Measurements from ENCODE around the gene PIGBOS1. TPM values are rescaled to one million over a fixed set of nuclear protein-coding genes. Genes with fewer than 3 reads are reported as not detected.

Gene PIGBOS1
- total and polyA plus RNA-seq, 8 donors, result 9.8 to 20.2 (median 15.5) TPM

DNA sequence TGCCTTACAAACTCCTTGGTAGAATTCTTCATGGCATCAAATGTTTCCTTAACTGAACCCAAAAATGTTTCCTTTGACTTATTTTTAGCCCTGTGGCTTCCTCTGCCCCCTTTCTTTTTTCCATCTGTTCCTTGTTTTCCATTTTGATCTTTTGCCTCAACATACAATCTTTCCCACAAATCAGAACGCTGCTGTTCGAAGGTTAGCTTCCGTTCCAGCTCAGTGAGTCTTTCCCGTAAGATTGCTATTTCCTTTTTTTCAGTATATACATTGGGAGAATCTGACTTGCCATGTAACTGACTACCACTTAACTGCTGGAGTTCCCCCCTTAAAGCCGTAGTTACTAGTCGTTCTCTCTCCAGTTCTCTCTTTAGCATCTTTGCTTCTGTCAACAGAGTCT is 41.3 kb upstream of the PIGBOS1 start:
- Histone ChIP-seq H3K27me3 (no peaks in the 10 kb centered on the region), H3K27ac (peak overlapping the region in 1 of 2 donors; percentile 25), H3K4me3 (no peak overlapping the region), H3K9me3 (no peaks in the 10 kb centered on the region), H3K4me1 (no peaks in the 10 kb centered on the region), H3K36me3 (peaks cover 0 to 59% of the 10 kb centered on the region in 2 donors)
- TF ChIP-seq, protein P1, sequence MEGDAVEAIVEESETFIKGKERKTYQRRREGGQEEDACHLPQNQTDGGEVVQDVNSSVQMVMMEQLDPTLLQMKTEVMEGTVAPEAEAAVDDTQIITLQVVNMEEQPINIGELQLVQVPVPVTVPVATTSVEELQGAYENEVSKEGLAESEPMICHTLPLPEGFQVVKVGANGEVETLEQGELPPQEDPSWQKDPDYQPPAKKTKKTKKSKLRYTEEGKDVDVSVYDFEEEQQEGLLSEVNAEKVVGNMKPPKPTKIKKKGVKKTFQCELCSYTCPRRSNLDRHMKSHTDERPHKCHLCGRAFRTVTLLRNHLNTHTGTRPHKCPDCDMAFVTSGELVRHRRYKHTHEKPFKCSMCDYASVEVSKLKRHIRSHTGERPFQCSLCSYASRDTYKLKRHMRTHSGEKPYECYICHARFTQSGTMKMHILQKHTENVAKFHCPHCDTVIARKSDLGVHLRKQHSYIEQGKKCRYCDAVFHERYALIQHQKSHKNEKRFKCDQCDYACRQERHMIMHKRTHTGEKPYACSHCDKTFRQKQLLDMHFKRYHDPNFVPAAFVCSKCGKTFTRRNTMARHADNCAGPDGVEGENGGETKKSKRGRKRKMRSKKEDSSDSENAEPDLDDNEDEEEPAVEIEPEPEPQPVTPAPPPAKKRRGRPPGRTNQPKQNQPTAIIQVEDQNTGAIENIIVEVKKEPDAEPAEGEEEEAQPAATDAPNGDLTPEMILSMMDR (IDR thresholded peaks at IDR 0.05), result no peak
- intact Hi-C loops (cut with DNase I), result no loop called here
- DNase-seq (no peak), ATAC-seq (no peak)

DNA sequence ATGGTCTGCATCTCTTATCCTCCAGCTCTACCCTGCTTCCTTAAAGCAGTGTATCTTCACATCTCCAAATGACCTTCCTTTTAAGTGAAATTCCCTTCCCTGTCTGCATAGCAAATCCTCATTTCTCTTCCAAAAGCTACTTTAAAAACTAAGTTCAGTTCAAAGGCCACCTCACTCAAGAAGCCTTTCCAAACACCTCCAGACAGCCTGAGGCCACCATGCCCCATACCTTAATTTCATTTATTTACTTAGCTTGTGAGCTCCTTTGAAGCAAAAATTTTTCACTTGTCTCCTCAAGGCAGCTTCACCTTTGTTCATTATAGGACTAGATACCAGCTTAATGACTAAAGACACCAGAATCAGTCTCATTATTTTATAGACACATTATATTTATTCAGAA is 39.5 kb upstream of the PIGBOS1 start:
- no peak for ATAC-seq
- no peak overlapping the region for H3K27ac ChIP-seq
- peaks cover 0 to 59% of the 10 kb centered on the region in 2 donors for H3K36me3 ChIP-seq
- H3K27me3 ChIP-seq, result no peaks in the 10 kb centered on the region
- TF ChIP-seq, protein P1 (IDR thresholded peaks at IDR 0.05), result no peak
- H3K9me3 ChIP-seq, result no peaks in the 10 kb centered on the region
- intact Hi-C loops (cut with DNase I), result no loop called here
- no peak overlapping the region for H3K4me3 ChIP-seq
- DNase-seq, result no peak
- no peaks in the 10 kb centered on the region for H3K4me1 ChIP-seq

DNA sequence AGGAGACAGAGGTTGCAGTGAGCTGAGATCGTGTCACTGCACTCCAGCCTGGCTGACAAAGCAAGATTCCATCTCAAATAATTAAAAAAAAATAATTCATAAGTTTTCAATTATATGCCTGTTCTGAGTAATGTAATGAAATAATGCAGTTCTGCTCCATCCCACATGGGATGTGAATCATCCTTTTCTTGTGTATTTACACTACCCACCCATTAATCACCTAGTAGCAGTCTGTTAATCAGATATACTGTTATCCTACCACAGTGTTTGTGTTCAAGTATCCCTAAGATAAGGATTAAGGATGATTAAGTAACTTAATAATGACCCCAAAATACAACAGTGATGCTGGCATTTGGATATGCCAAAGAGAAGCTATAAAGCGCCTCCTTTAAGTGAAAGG is 38.9 kb upstream of the PIGBOS1 start:
- no peak for ATAC-seq
- H3K4me1 ChIP-seq, result no peaks in the 10 kb centered on the region
- TF ChIP-seq, protein P1 (IDR thresholded peaks at IDR 0.05), result no peak
- H3K9me3 ChIP-seq, result no peaks in the 10 kb centered on the region
- H3K4me3 ChIP-seq, result no peak overlapping the region
- no peaks in the 10 kb centered on the region for H3K27me3 ChIP-seq
- H3K27ac ChIP-seq, result no peak overlapping the region
- H3K36me3 ChIP-seq, result peaks cover 0 to 59% of the 10 kb centered on the region in 2 donors
- no peak for DNase-seq
- intact Hi-C loops (cut with DNase I), result no loop called here

DNA sequence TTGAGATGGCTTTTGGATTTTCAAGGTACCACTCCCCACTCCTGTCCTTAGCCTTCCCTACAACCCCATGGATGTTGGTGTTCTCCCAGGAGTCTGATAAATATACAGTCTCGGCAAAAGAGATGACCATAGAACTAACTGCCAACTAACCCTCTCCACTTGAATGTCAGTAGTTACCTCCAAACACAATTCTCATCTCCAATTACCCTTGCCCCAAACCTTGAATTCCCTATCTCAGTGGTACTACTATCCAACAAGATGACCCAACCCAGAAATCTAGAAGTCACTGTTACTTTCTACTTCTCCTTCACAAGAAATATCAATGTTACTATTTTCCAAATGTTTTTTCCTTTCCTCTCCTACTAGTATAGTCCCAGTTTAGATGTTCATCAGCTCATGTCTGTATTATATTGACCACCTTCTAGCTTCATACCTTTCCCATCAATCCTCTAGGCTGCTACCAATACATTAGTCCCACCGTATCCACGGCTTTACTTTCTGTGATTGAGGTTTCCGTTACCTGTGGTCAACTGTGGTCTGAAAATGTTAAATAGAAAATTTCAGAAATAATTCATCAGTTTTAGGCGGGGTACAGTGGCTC is 38.2 kb upstream of the PIGBOS1 start:
- no peaks in the 10 kb centered on the region for H3K4me1 ChIP-seq
- H3K36me3 ChIP-seq, result peaks cover 0 to 60% of the 10 kb centered on the region in 2 donors
- no peaks in the 10 kb centered on the region for H3K27me3 ChIP-seq
- H3K27ac ChIP-seq, result no peak overlapping the region
- no peak for DNase-seq
- intact Hi-C loops (cut with DNase I), result no loop called here
- TF ChIP-seq, protein P1 (IDR thresholded peaks at IDR 0.05), result no peak
- ATAC-seq, result no peak
- H3K9me3 ChIP-seq, result no peaks in the 10 kb centered on the region
- H3K4me3 ChIP-seq, result no peak overlapping the region

DNA sequence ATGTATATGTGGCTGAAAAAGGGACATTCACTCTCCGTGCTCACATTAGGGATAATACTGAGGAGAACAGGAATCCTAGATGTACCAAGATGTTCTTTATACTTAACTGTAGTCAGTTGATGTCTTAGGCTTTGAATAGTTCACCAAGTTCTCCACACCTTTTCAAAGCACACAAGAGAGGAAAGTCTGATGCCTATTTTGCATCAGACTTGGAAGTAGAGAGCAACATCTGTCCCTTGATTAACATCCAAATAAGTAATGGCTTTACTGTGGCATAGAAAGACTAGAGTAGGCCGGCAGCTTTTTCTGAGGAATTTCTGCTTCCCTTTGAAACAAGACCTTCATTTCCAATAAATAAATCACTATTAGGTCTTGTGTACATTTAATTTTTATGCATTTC is 34.1 kb upstream of the PIGBOS1 start:
- Histone ChIP-seq H3K9me3 (no peaks in the 10 kb centered on the region), H3K36me3 (peaks cover 0 to 71% of the 10 kb centered on the region in 2 donors), H3K27me3 (no peaks in the 10 kb centered on the region), H3K4me3 (no peak overlapping the region), H3K4me1 (no peaks in the 10 kb centered on the region), H3K27ac (no peak overlapping the region)
- ATAC-seq, result no peak
- TF ChIP-seq, protein P1 (IDR thresholded peaks at IDR 0.05), result no peak
- intact Hi-C loops (cut with DNase I), result no loop called here
- DNase-seq, result no peak
